ENCODE results near the gene TMEM234. TPM values are rescaled to one million over a fixed set of nuclear protein-coding genes. Genes with fewer than 3 reads are reported as not detected.

TMEM234 gene
- total RNA-seq, 1 donor from 2014 or later: 14.2 TPM

- no peak for DNase-seq (ENCODE audit: low read depth, low spot score)
These were observed 20.9 kb downstream of the TMEM234 start for GRCh38 chr1:32201011-32201855.

GRCh38 chr1:32200226-32201010 lies 21.7 kb downstream of the TMEM234 start, which contains the start of gene CCDC28B:
TSS of gene CCDC28B (plus strand) at chr1:32200595. CDS start at chr1:32201936, 1,341 bp downstream.
- no peak for DNase-seq (ENCODE audit: low read depth, low spot score)

GRCh38 chr1:32199717-32200072 lies 22.5 kb downstream of the TMEM234 start:
- DNase-seq (ENCODE audit: low read depth, low spot score): no peak

GRCh38 chr1:32199043-32199716 lies 23.0 kb downstream of the TMEM234 start:
- DNase-seq (ENCODE audit: low read depth, low spot score): no peak

- DNase-seq (ENCODE audit: low read depth, low spot score): no peak
These were observed 23.7 kb downstream of the TMEM234 start for GRCh38 chr1:32198237-32199042.

- no peak for DNase-seq (ENCODE audit: low read depth, low spot score)
These were observed 24.3 kb downstream of the TMEM234 start for GRCh38 chr1:32197837-32198236.

GRCh38 chr1:32197074-32197473 lies 25.1 kb downstream of the TMEM234 start:
- no peak for DNase-seq (ENCODE audit: low read depth, low spot score)

GRCh38 chr1:32195972-32196823 lies 26.0 kb downstream of the TMEM234 start:
- no peak for DNase-seq (ENCODE audit: low read depth, low spot score)

- DNase-seq (ENCODE audit: low read depth, low spot score): no peak
These were observed 26.6 kb downstream of the TMEM234 start for GRCh38 chr1:32195531-32195930.

GRCh38 chr1:32194984-32195383 lies 27.2 kb downstream of the TMEM234 start:
- DNase-seq (ENCODE audit: low read depth, low spot score): no peak

- no peak for DNase-seq (ENCODE audit: low read depth, low spot score)
These were observed 29.8 kb downstream of the TMEM234 start for GRCh38 chr1:32192220-32192948.

GRCh38 chr1:32187850-32188249 lies 34.3 kb downstream of the TMEM234 start:
- DNase-seq (ENCODE audit: low read depth, low spot score): no peak

GRCh38 chr1:32186491-32186890 lies 35.7 kb downstream of the TMEM234 start:
- no peak for DNase-seq (ENCODE audit: low read depth, low spot score)

GRCh38 chr1:32186077-32186476 lies 36.1 kb downstream of the TMEM234 start:
- no peak for DNase-seq (ENCODE audit: low read depth, low spot score)

GRCh38 chr1:32184650-32185049 lies 37.5 kb downstream of the TMEM234 start:
- DNase-seq (ENCODE audit: low read depth, low spot score): no peak

- DNase-seq (ENCODE audit: low read depth, low spot score): no peak
These were observed 40.1 kb downstream of the TMEM234 start for GRCh38 chr1:32182060-32182459.

GRCh38 chr1:32181563-32181962 lies 40.6 kb downstream of the TMEM234 start:
- DNase-seq (ENCODE audit: low read depth, low spot score): no peak

- DNase-seq (ENCODE audit: low read depth, low spot score): no peak
These were observed 41.1 kb downstream of the TMEM234 start for GRCh38 chr1:32181065-32181464.

Data from pulmonary artery endothelial cell (primary cell).